Measurements from ENCODE around the gene ARMC9.

DNA sequence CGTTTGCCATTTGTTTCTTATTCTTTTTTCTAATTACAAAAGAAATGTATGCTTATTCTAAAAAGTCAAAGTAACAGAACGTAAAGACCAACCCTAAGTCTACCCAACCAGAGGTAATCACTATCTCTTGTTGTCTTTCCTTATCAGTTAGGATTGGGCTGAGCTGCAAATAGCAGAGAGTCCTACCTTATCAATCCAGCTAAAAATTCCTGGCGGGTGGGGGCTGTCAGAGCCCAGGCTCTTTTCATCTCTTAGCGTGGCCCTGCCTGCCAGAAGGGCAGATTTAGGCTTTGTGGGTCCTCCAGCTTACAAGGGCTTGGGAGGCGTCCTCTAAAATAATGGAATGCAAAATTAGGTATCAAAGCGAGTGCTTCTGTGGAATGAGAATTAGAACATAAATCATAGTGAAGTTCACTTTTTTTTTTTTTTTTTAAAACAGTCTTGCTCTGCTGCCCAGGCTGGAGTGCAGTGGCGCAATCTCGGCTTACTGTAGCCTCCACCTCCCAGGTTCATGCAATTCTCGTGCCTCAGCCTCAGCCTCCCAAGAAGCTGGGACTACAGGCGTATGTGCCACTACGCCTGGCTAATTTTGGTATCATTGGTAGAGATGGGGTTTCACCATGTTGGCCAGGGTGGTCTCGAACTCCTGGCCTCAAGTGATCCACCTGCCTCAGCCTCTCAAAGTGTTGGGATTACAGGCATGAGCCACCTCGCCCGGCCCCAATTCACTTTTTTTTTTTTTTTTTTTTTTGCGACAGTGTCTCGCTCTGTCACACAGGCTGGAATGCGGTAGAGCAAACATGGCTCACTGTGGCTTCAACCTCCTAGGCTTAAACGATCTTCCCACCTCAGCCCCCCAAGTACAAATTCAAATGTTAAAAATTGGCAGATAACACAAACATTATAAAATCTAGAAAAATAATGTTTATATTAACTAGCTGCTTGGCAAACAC, 139.7 kb downstream of the ARMC9 start:
- no peak for TF ChIP-seq CTCF (IDR thresholded peaks at IDR 0.05; ENCODE audit: poor library complexity)
- TF ChIP-seq EZH2phosphoT487 (IDR thresholded peaks at IDR 0.05; ENCODE audit: low read depth, severe bottlenecking, unreplicated experiment), result no peak
- TF ChIP-seq EZH2 (IDR thresholded peaks at IDR 0.05; ENCODE audit: borderline replicate concordance), result no peak
